HepG2 (cell line): Measurements from ENCODE around the gene WDFY1. TPM values are rescaled to one million over a fixed set of nuclear protein-coding genes. Genes with fewer than 3 reads are reported as not detected.

Experiments
- ETV5 ChIP-seq: IDR thresholded peaks from 2 replicates; pipeline ENCODE4 v1.6.1; 2018; ENCODE audit warnings: missing biosample characterization, missing genetic modification reagents, inconsistent platforms, borderline replicate concordance
- HDAC1 ChIP-seq: sonication (generic); formaldehyde crosslinking; IDR thresholded peaks from 2 replicates; pipeline ENCODE4 v1.5.1; 2020; ENCODE audit warnings: mild to moderate bottlenecking, missing genetic modification reagents
- HES4 ChIP-seq: sonication (generic); formaldehyde crosslinking; IDR thresholded peaks from 2 replicates; pipeline ENCODE4 v1.9.0; 2021; ENCODE audit warnings: mild to moderate bottlenecking, missing genetic modification reagents, borderline replicate concordance
- NBN ChIP-seq: fragments of 450-650 bp; conservative IDR thresholded peaks from 2 replicates; pipeline ENCODE4 v1.6.1; 2017
- NFE2L2 ChIP-seq: fragments of 150-350 bp; IDR thresholded peaks from 2 replicates; pipeline ENCODE4 v1.6.1; 2014; ENCODE audit warnings: low read length
- NR1H2 ChIP-seq: sonication (generic); formaldehyde crosslinking; IDR thresholded peaks from 2 replicates; pipeline ENCODE4 v1.8.1; 2022; ENCODE audit warnings: low read depth, missing genetic modification reagents, borderline replicate concordance
- PRPF4 ChIP-seq: fragments of 200-400 bp; formaldehyde crosslinking; IDR thresholded peaks from 2 replicates; pipeline ENCODE4 v1.6.1; 2016; ENCODE audit warnings: low read length, low read depth; ENCODE audit not compliant: poor library complexity, severe bottlenecking
- SALL2 ChIP-seq: sonication (generic); formaldehyde crosslinking; IDR thresholded peaks from 2 replicates; pipeline ENCODE4 v1.8.1; 2023; ENCODE audit warnings: mild to moderate bottlenecking, missing genetic modification reagents, inconsistent platforms
- SAP130 ChIP-seq: IDR thresholded peaks from 2 replicates; pipeline ENCODE4 v1.6.1; 2016; ENCODE audit warnings: low read depth
- SP140L ChIP-seq: sonication (generic); formaldehyde crosslinking; IDR thresholded peaks from 2 replicates; pipeline ENCODE4 v1.4.0; 2020; ENCODE audit warnings: missing genetic modification reagents, borderline replicate concordance
- TAF1 ChIP-seq: sonication (generic); formaldehyde crosslinking; IDR thresholded peaks from 2 replicates; pipeline ENCODE4 v1.4.0; 2020; ENCODE audit warnings: missing genetic modification reagents
- ZC3H13 ChIP-seq: sonication (generic); formaldehyde crosslinking; IDR thresholded peaks from 2 replicates; pipeline ENCODE4 v1.8.1; 2023; ENCODE audit warnings: mild to moderate bottlenecking, missing genetic modification reagents, moderate library complexity
- ZEB1 ChIP-seq: IDR thresholded peaks from 2 replicates; pipeline ENCODE4 v1.6.1; 2012; ENCODE audit warnings: mild to moderate bottlenecking, low read depth, inconsistent platforms; ENCODE audit not compliant: insufficient replicate concordance
- ZNF180 ChIP-seq: sonication (generic); formaldehyde crosslinking; IDR thresholded peaks from 2 replicates; pipeline ENCODE4 v1.4.0; 2020; ENCODE audit warnings: low read depth, missing genetic modification reagents, borderline replicate concordance
- ZNF232 ChIP-seq: sonication (generic); formaldehyde crosslinking; IDR thresholded peaks from 2 replicates; pipeline ENCODE4 v1.4.0; 2020; ENCODE audit warnings: missing genetic modification reagents, borderline replicate concordance
- ZNF431 ChIP-seq: sonication (generic); formaldehyde crosslinking; IDR thresholded peaks from 2 replicates; pipeline ENCODE4 v1.9.0; 2022; ENCODE audit warnings: missing genetic modification reagents, low read depth, mild to moderate bottlenecking, borderline replicate concordance
- ZNF501 ChIP-seq: sonication (generic); formaldehyde crosslinking; IDR thresholded peaks from 2 replicates; pipeline ENCODE4 v1.5.1; 2020; ENCODE audit warnings: mild to moderate bottlenecking, moderate library complexity, missing genetic modification reagents
- ZNF569 ChIP-seq: sonication (generic); formaldehyde crosslinking; IDR thresholded peaks from 2 replicates; pipeline ENCODE4 v1.5.0; 2020; ENCODE audit warnings: mild to moderate bottlenecking, missing genetic modification reagents, moderate library complexity, borderline replicate concordance
- ZNF703 ChIP-seq: sonication (generic); formaldehyde crosslinking; IDR thresholded peaks from 2 replicates; pipeline ENCODE4 v1.5.1; 2020; ENCODE audit warnings: missing genetic modification reagents, mild to moderate bottlenecking, moderate library complexity, borderline replicate concordance
- ZNF773 ChIP-seq: sonication (generic); formaldehyde crosslinking; IDR thresholded peaks from 2 replicates; pipeline ENCODE4 v1.4.0; 2020; ENCODE audit warnings: missing genetic modification reagents, borderline replicate concordance
- polyA plus RNA-seq, 8 experiments: library from polyadenylated mRNA; depleted of rRNA in 3 of 8; stranded (reverse) in 7 of 8; unstranded in 1 of 8; fragments of >200 nt; fragmentation: Illumina TruSeq in 4 of 8; extraction: Trizol in 4 of 8; gene quantifications; 2 replicates each; pipeline versions ENCODE4 v1.2.1 to v1.2.3, GENCODE V29; 2011 to 2016; ENCODE audit warnings: low read depth in 4 of 8, missing spikeins in 1 of 8, mixed read lengths in 1 of 8; ENCODE audit not compliant: insufficient read depth in 1 of 8
- total RNA-seq, 5 experiments: library from RNA; depleted of rRNA; stranded (reverse); fragments of >200 nt; fragmentation: Illumina TruSeq; extraction: Trizol; gene quantifications; 2 replicates each; pipeline ENCODE4 v1.2.3, GENCODE V29; 2016; ENCODE audit warnings: low read depth in 1 of 5
- TF ChIP-seq, protein P1 (sequence below): IDR thresholded peaks from 2 replicates; pipeline ENCODE4 v1.6.1; 2016
- TF ChIP-seq, protein P2 (sequence below): sonication (generic); formaldehyde crosslinking; IDR thresholded peaks from 2 replicates; pipeline ENCODE4 v1.4.0; 2020; ENCODE audit warnings: missing genetic modification reagents, mild to moderate bottlenecking, borderline replicate concordance
- TF ChIP-seq, protein P3 (sequence below): sonication (generic); formaldehyde crosslinking; IDR thresholded peaks from 2 replicates; pipeline ENCODE4 v1.4.0; 2020; ENCODE audit warnings: missing genetic modification reagents
- TF ChIP-seq, protein P4 (sequence below): IDR thresholded peaks from 2 replicates; pipeline ENCODE4 v1.6.1; 2016; ENCODE audit warnings: missing compliant biosample characterization, missing genetic modification reagents, borderline replicate concordance
- TF ChIP-seq, protein P5 (sequence below): sonication (generic); formaldehyde crosslinking; IDR thresholded peaks from 2 replicates; pipeline ENCODE4 v1.4.0; 2020; ENCODE audit warnings: missing genetic modification reagents, mild to moderate bottlenecking, borderline replicate concordance

Gene WDFY1
- total and polyA plus RNA-seq, 2 of the 13 experiments (the other 11 are each of a cell fraction or from before 2014, with no cell fraction given), result 77.0 to 78.4 TPM

DNA sequence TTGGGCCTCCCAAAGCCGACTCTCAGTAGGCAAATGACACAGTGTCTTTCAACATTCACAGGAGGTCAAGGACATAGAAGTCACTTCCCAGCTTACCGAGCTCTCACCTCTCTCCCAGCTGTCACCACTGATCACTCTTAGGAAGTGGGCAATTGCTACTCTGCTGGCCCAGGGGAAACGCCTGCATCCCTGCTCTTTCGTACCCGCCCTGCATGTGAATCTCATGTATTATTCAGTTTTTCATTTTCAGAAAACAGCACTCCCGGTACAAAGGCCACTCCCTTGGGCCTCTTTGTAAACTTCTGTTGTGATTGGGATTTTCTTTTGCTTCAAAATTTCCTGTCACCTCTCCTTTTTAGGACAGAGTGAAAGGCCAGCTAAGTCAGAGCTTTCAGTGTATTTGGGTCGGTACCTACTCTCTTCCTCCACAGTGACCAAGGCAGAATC lies 27.5 kb upstream of the WDFY1 start (continued):
- TF ChIP-seq NFE2L2 (no peak), ZNF773 (CRISPR knock-in tag) (no peak), ETV5 (peak; percentile 27; the same call in 1 of the 2 replicates), ZNF180 (CRISPR knock-in tag) (no peak), ZC3H13 (CRISPR knock-in tag) (no peak), SALL2 (CRISPR knock-in tag) (no peak), NBN (no peak), SP140L (no peak), NR1H2 (CRISPR knock-in tag) (no peak), ZEB1 (no peak), PRPF4 (no peak), ZNF569 (CRISPR knock-in tag) (no peak), ZNF501 (CRISPR knock-in tag) (0 out of 2 replicates have a peak, but pooled peaks have one; percentile 38), ZNF431 (CRISPR knock-in tag) (no peak), ZNF232 (CRISPR knock-in tag) (no peak), HES4 (CRISPR knock-in tag) (no peak), HDAC1 (CRISPR knock-in tag) (peak; percentile 55), TAF1 (no peak), ZNF703 (no peak), SAP130 (CRISPR knock-in tag) (peak; percentile 55; the same call in 1 of the 2 replicates)
- TF ChIP-seq, protein P1, sequence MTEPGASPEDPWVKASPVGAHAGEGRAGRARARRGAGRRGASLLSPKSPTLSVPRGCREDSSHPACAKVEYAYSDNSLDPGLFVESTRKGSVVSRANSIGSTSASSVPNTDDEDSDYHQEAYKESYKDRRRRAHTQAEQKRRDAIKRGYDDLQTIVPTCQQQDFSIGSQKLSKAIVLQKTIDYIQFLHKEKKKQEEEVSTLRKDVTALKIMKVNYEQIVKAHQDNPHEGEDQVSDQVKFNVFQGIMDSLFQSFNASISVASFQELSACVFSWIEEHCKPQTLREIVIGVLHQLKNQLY, result no peak
- TF ChIP-seq, protein P2, sequence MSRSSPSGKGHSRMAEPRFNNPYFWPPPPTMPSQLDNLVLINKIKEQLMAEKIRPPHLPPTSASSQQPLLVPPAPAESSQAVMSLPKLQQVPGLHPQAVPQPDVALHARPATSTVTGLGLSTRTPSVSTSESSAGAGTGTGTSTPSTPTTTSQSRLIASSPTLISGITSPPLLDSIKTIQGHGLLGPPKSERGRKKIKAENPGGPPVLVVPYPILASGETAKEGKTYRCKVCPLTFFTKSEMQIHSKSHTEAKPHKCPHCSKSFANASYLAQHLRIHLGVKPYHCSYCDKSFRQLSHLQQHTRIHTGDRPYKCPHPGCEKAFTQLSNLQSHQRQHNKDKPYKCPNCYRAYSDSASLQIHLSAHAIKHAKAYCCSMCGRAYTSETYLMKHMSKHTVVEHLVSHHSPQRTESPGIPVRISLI (CRISPR knock-in tag), result no peak
- TF ChIP-seq, protein P3, sequence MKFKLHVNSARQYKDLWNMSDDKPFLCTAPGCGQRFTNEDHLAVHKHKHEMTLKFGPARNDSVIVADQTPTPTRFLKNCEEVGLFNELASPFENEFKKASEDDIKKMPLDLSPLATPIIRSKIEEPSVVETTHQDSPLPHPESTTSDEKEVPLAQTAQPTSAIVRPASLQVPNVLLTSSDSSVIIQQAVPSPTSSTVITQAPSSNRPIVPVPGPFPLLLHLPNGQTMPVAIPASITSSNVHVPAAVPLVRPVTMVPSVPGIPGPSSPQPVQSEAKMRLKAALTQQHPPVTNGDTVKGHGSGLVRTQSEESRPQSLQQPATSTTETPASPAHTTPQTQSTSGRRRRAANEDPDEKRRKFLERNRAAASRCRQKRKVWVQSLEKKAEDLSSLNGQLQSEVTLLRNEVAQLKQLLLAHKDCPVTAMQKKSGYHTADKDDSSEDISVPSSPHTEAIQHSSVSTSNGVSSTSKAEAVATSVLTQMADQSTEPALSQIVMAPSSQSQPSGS (CRISPR knock-in tag), result no peak
- TF ChIP-seq, protein P4, sequence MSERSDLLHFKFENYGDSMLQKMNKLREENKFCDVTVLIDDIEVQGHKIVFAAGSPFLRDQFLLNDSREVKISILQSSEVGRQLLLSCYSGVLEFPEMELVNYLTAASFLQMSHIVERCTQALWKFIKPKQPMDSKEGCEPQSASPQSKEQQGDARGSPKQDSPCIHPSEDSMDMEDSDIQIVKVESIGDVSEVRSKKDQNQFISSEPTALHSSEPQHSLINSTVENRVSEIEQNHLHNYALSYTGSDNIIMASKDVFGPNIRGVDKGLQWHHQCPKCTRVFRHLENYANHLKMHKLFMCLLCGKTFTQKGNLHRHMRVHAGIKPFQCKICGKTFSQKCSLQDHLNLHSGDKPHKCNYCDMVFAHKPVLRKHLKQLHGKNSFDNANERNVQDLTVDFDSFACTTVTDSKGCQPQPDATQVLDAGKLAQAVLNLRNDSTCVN, result no peak
- TF ChIP-seq, protein P5, sequence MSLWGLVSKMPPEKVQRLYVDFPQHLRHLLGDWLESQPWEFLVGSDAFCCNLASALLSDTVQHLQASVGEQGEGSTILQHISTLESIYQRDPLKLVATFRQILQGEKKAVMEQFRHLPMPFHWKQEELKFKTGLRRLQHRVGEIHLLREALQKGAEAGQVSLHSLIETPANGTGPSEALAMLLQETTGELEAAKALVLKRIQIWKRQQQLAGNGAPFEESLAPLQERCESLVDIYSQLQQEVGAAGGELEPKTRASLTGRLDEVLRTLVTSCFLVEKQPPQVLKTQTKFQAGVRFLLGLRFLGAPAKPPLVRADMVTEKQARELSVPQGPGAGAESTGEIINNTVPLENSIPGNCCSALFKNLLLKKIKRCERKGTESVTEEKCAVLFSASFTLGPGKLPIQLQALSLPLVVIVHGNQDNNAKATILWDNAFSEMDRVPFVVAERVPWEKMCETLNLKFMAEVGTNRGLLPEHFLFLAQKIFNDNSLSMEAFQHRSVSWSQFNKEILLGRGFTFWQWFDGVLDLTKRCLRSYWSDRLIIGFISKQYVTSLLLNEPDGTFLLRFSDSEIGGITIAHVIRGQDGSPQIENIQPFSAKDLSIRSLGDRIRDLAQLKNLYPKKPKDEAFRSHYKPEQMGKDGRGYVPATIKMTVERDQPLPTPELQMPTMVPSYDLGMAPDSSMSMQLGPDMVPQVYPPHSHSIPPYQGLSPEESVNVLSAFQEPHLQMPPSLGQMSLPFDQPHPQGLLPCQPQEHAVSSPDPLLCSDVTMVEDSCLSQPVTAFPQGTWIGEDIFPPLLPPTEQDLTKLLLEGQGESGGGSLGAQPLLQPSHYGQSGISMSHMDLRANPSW (CRISPR knock-in tag), result no peak
